ENCODE results near the gene ENOX1. TPM values are rescaled to one million over a fixed set of nuclear protein-coding genes. Genes with fewer than 3 reads are reported as not detected.

ENOX1 gene
- total RNA-seq, 4 donors from 2014 or later: 3.6 to 18.7 (median 5.7) TPM

- Histone ChIP-seq H3K36me3 (no peaks in the 10 kb centered on the region), H3K27me3 (no peaks in the 10 kb centered on the region), H3K4me3 (no peak overlapping the region), H3K4me1 (no peaks in the 10 kb centered on the region), H3K9me3 (no peaks in the 10 kb centered on the region), H3K27ac (no peak overlapping the region)
- intact Hi-C loops (cut with DNase I; ENCODE audit: low total_unique reads): no loop called here
- no peak for DNase-seq
- TF ChIP-seq POLR2A (IDR thresholded peaks at IDR 0.05): no peak
- TF ChIP-seq CTCF (IDR thresholded peaks at IDR 0.05): no peak
These were observed 352.6 kb downstream of the ENOX1 start for GRCh38 chr13:43434191-43434590.

GRCh38 chr13:43433691-43434141 is 353.1 kb downstream of the ENOX1 start:
- Histone ChIP-seq H3K27ac (no peak overlapping the region), H3K9me3 (no peaks in the 10 kb centered on the region)
- intact Hi-C loops (cut with DNase I; ENCODE audit: low total_unique reads): no loop called here

GRCh38 chr13:43432958-43433357 is 353.8 kb downstream of the ENOX1 start:
- Histone ChIP-seq H3K4me3 (no peak overlapping the region), H3K27me3 (no peaks in the 10 kb centered on the region), H3K4me1 (no peaks in the 10 kb centered on the region), H3K9me3 (no peaks in the 10 kb centered on the region), H3K36me3 (no peaks in the 10 kb centered on the region), H3K27ac (no peak overlapping the region)
- TF ChIP-seq POLR2A (IDR thresholded peaks at IDR 0.05) (no peak), CTCF (IDR thresholded peaks at IDR 0.05) (no peak)
- no peak for DNase-seq
- intact Hi-C loops (cut with DNase I; ENCODE audit: low total_unique reads): no loop called here

More at GRCh38 chr13:43433691-43434141, 353.1 kb downstream of the ENOX1 start:
- no peak for DNase-seq
- no peaks in the 10 kb centered on the region for H3K4me1 ChIP-seq
- no peak overlapping the region for H3K4me3 ChIP-seq
- TF ChIP-seq CTCF (IDR thresholded peaks at IDR 0.05): no peak
- no peaks in the 10 kb centered on the region for H3K36me3 ChIP-seq
- no peaks in the 10 kb centered on the region for H3K27me3 ChIP-seq

GRCh38 chr13:43431841-43432240 is 354.9 kb downstream of the ENOX1 start:
- no peak for TF ChIP-seq CTCF (IDR thresholded peaks at IDR 0.05)
- no peak for TF ChIP-seq POLR2A (IDR thresholded peaks at IDR 0.05)
- H3K4me3 ChIP-seq: no peak overlapping the region
- intact Hi-C loops (cut with DNase I; ENCODE audit: low total_unique reads): no loop called here
- DNase-seq: no peak
- no peaks in the 10 kb centered on the region for H3K27me3 ChIP-seq
- no peaks in the 10 kb centered on the region for H3K4me1 ChIP-seq
- H3K36me3 ChIP-seq: no peaks in the 10 kb centered on the region
- H3K27ac ChIP-seq: no peak overlapping the region
- H3K9me3 ChIP-seq: no peaks in the 10 kb centered on the region

- H3K4me3 ChIP-seq: no peak overlapping the region
- H3K27me3 ChIP-seq: no peaks in the 10 kb centered on the region
- TF ChIP-seq CTCF (IDR thresholded peaks at IDR 0.05): no peak
- TF ChIP-seq POLR2A (IDR thresholded peaks at IDR 0.05): no peak
- no peaks in the 10 kb centered on the region for H3K9me3 ChIP-seq
- intact Hi-C loops (cut with DNase I; ENCODE audit: low total_unique reads): no loop called here
- DNase-seq: no peak
- H3K27ac ChIP-seq: no peak overlapping the region
- no peaks in the 10 kb centered on the region for H3K4me1 ChIP-seq
- H3K36me3 ChIP-seq: no peaks in the 10 kb centered on the region
These were observed 355.5 kb downstream of the ENOX1 start for GRCh38 chr13:43431290-43431716.
